Activated naive CD4-positive, alpha-beta T cell (primary cell): ENCODE results near the gene STAT5B.
A peak's percentile ranks its signal among the peaks of the same experiment; 100 is the strongest.
"Not testable (repeated sequence)": the region's sequence is repeated elsewhere in the genome, so short reads cannot be mapped to it uniquely, and the experiment has no call there.

Source experiments
- DNase-seq, 4 experiments: peaks; one replicate each; lab custom pipeline; 2025; lab: John Stamatoyannopoulos, UW

Gene STAT5B

GRCh38 chr17:42266918-42267766 lies 9.0 kb downstream of the STAT5B start:
- no peak for DNase-seq

GRCh38 chr17:42266462-42266861 lies 9.7 kb downstream of the STAT5B start:
- no peak for DNase-seq

- DNase-seq: not testable (repeated sequence)
These were observed 11.8 kb downstream of the STAT5B start for GRCh38 chr17:42264366-42264765.

- no peak for DNase-seq
These were observed 15.9 kb downstream of the STAT5B start for GRCh38 chr17:42260318-42260717.

GRCh38 chr17:42255445-42255844 lies 20.7 kb downstream of the STAT5B start:
- DNase-seq: no peak

- DNase-seq: no peak
These were observed 22.6 kb downstream of the STAT5B start for GRCh38 chr17:42253578-42253977.

- no peak for DNase-seq
These were observed 23.3 kb downstream of the STAT5B start for GRCh38 chr17:42252597-42253550.

- no peak for DNase-seq
These were observed 25.1 kb downstream of the STAT5B start for GRCh38 chr17:42251115-42251514.

- peak in 1 of 4 experiments; percentile 6 for DNase-seq
These were observed 26.3 kb downstream of the STAT5B start for GRCh38 chr17:42249681-42250446.

GRCh38 chr17:42248351-42249179 lies 27.6 kb downstream of the STAT5B start:
- DNase-seq: peak; percentile 12 to 70 (median 43)

- DNase-seq: no peak
These were observed 28.5 kb downstream of the STAT5B start for GRCh38 chr17:42247734-42248133.

GRCh38 chr17:42246515-42246914 lies 29.7 kb downstream of the STAT5B start:
- DNase-seq: no peak

- not testable (repeated sequence) for DNase-seq
These were observed 31.0 kb downstream of the STAT5B start for GRCh38 chr17:42245183-42245582.

- DNase-seq: not testable (repeated sequence)
These were observed 32.1 kb downstream of the STAT5B start for GRCh38 chr17:42244116-42244515.

GRCh38 chr17:42243493-42243982 lies 32.7 kb downstream of the STAT5B start:
- no peak for DNase-seq

- DNase-seq: no peak
These were observed 34.3 kb downstream of the STAT5B start for GRCh38 chr17:42241871-42242270.

- DNase-seq: not testable (repeated sequence)
These were observed 35.3 kb downstream of the STAT5B start for GRCh38 chr17:42240863-42241262.

GRCh38 chr17:42240201-42240600 lies 36.0 kb downstream of the STAT5B start:
- no peak for DNase-seq

- DNase-seq: not testable (repeated sequence)
These were observed 36.6 kb downstream of the STAT5B start for GRCh38 chr17:42239576-42239975.

- no peak for DNase-seq
These were observed 39.4 kb downstream of the STAT5B start for GRCh38 chr17:42236760-42237159.

- DNase-seq: no peak
These were observed 42.2 kb downstream of the STAT5B start for GRCh38 chr17:42233994-42234393.
